GM19463 (cell line): ENCODE results near the gene COA1.
A peak's percentile ranks its signal among the peaks of the same experiment; 100 is the strongest.
"Not testable (repeated sequence)": the region's sequence is repeated elsewhere in the genome, so short reads cannot be mapped to it uniquely, and the experiment has no call there.

Experiments used
- ATAC-seq: cut with Tn5 transposase; IDR thresholded peaks from one replicate; pipeline ENCODE4 v1.9.1; 2021; ENCODE audit warnings: mild to moderate bottlenecking, moderate library complexity; ENCODE audit not compliant: unreplicated experiment

The COA1 gene

DNA sequence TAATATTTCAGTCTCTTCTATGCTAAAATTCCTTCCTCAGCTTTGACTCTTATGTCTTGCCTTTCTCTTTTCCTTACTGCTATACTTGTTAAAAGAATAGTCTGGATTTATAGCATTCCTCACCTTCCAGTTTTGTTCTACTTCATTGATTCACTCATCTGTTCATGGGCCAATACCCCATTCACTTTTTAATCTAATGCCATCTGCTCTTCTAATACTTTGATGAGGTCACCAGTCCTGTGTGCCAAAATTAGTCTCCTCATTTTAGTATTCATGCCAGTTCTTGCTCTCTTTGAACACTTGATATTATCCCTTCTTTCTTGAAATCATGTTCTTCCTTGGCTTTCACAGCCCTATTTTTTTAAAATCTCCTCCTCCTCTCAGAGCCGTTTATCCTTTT lies 127.1 kb downstream of the COA1 start:
- no peak for ATAC-seq

DNA sequence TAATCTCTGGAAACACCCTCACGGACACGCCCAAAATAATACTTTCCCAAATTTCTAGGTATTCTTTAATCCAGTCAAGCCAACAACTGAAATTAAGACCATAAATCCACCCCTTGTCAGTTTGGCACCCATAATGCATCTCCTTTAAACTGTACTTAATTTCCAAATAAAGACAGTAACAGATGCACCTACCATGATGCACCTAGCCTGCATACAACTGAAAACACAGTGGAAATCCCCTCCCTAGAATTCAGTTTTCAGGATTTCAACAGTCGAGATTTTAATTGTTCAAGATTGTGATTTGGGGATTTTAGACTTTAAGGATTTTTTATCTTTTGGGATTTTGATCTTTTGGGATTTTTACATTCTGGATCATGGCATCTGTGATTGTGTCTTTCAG lies 129.3 kb downstream of the COA1 start:
- no peak for ATAC-seq

DNA sequence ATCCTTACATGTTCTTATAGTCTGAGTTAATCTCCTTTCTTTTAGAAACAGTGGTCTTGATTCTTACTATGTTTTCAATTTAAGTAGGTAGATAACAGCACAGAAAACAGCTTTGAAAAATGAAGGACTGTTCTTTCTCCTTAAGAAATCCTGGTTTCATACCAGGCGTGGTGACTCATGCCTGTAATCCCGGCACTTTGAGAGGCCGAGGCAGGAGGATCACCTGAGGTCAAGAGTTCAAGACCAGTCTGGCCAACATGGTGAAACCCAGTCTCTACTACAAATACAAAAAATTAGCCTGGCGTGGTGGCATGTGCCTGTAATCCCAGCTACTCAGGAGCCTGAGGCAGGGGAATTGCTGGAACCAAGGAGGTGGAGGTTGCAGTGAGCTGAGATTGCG lies 132.9 kb downstream of the COA1 start:
- ATAC-seq, result not testable (repeated sequence)

DNA sequence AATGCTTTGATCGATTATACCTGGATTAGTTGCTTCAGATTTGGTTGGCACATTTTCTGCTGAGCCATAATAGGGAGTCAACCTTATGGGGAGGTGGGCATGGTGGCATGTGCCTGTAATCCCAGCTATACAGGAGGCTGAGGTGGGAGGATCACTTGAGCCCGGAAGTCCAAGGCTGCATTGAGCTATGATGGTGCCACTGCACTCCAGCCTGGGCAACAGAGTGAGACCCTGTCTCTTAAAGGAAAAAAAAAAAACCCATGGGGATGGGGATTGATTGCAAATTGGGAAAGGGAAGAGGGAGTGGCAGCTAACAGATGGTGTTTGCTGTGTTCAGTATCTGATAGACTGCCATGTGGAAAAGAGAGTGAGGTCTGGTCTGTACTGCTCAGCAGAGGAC lies 135.3 kb downstream of the COA1 start:
- ATAC-seq, result no peak

DNA sequence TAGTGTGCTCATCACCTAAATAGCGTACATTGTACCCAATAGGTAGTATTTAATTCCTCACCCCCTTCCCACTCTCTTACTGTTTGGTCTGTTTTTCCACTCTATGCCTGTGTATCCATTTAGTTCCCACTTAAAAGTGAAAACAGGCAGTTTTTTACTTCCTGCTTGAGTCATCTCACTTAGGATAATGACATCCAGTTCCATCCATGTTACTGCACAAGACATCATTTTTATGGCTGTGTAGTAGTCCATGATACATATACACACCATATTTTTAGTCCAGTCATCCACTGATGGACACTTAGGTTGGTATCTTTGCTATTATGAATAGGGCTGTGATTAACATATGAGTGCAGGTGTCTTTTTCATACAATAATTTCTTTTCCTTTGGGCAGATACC lies 136.3 kb downstream of the COA1 start:
- ATAC-seq, result no peak

DNA sequence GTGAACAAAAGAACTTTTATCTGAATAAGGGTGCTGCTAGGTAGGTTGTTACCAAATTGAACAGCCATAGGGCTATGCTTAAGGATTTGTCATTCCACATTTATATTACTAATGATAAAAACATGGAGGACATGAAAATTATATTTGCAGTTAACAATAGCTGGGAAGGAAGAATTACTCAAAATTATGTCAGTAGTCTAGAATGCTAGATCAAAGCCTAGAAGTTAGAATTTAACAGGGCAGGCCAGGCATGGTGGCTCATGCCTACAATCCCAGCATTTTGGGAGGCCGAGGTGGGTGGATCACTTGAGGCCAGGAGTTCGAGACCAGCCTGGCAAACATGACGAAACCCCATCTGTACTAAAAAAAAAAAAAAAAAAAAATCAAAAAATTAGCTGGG lies 137.0 kb downstream of the COA1 start:
- no peak for ATAC-seq

DNA sequence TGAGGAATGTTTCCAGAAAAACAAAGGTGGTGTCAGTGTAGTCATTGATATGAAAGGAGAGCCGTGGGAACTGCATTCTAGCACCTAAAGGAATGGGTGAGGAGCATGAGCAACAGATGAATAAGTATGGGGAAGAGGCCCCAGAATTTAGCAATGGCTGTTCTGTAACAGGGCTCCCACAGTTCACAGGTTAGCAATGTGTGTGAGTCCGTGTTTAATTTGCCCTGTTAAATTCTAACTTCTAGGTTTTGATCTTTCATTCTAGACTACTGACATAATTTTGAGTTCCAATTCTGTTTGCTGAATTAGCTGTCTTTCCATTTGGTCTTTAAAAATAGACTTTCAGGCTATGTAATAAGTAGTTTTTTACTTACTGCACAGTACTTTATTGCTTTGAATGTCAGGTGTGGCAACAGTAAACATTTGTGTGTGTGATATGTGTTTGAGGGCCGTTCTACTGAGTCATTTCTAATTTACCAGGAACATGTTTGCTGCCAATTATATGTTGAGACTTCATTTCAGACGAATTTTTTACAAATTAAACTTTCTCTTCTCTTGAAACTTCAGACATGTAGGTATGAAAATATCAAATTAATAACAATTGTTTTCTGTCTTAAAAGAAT lies 137.7 kb downstream of the COA1 start:
- peak; percentile 26 for ATAC-seq

DNA sequence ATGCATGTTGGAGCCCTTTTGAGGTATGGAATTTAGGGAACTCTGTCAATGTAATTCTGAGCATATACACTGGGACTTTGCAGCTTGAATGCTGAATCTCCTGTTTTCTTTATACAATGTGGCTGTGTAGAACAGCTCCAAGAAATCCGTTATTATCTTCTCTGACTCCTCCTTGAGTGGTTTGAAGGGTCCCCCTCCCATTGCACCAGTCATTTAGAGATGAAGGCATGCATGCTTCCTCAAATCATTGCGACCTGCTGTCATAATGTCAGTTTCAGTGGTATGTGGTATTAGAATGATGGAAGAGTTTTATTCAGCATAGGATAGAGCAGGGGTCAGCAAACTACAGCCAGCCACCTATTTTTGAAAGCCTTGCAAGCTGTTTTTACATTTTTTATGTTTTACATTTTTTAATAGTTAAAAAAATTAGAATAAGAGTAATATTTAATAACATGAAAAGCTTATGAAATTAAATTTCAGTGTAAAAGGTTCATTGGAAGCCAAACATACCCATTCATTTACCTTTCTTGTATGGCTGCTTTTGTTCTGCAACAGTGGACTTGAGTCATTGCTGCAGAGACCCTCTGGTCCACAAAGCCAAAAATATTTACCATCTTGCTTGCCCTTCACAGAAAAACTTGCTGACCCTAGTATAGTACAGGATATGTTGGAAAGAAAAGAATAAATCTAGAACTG lies 138.3 kb downstream of the COA1 start:
- peak; percentile 60 for ATAC-seq

DNA sequence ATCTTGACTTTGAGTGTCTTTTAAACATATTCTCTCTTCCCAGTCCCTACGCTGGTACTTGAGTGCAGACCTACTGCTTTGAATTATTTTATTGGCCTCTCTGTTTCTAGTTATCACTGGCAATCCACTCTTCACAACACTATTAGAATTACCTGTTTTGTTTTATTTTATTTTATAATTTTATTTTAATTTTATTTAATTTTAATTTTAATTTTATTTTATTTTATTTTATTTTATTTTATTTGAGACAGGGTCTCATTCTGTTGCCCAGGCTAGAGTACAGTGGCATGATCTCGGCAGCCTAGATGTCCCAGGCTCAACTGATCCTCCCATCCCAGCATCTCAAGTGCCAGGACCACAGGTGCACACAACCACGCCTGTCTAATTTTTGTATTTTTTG lies 139.6 kb downstream of the COA1 start:
- no peak for ATAC-seq
